Thoracic aorta (tissue), 2 donors: ENCODE measurements around the gene TULP1. TPM values are rescaled to one million over a fixed set of nuclear protein-coding genes. Genes with fewer than 3 reads are reported as not detected.
A peak's percentile ranks its signal among the peaks of the same experiment; 100 is the strongest.

Experiments
- ATAC-seq: fragments of 150-250 bp; one replicate; pipeline ENCODE4 v1.8.0; 2017; ENCODE audit warnings: low read depth; ENCODE audit not compliant: insufficient number of reproducible peaks, low FRiP score
- DNase-seq: peaks from one replicate; pipeline ENCODE4 v3.0.0-alpha.2; 2020; ENCODE audit warnings: low spot score
- H3K27ac ChIP-seq, 2 donors: fragments of 200-600 bp; sonication (generic); 1 replicate in 1 of 2; 2 replicates in 1 of 2; pipeline ENCODE4 v1.5.1; 2016; ENCODE audit warnings: mild to moderate bottlenecking in 2 of 2, moderate library complexity in 2 of 2
- H3K27me3 ChIP-seq: fragments of 200-600 bp; sonication (generic); replicated peaks from 2 replicates; pipeline ENCODE4 v1.6.0; 2016; ENCODE audit warnings: mild to moderate bottlenecking; ENCODE audit not compliant: insufficient read depth
- H3K36me3 ChIP-seq: fragments of 200-600 bp; sonication (generic); one replicate; pipeline ENCODE4 v1.5.1; 2016
- H3K4me1 ChIP-seq, 2 donors: fragments of 200-600 bp; sonication (generic); 1 replicate in 1 of 2; 2 replicates in 1 of 2; pipeline versions ENCODE4 v1.5.1 to v1.6.0; 2016; ENCODE audit warnings: low read depth in 2 of 2, mild to moderate bottlenecking in 1 of 2; ENCODE audit not compliant: control insufficient read depth in 1 of 2
- H3K4me3 ChIP-seq: fragments of 200-600 bp; sonication (generic); 2 replicates; pipeline ENCODE4 v1.5.1; 2016; ENCODE audit warnings: mild to moderate bottlenecking
- H3K9me3 ChIP-seq: fragments of 200-600 bp; sonication (generic); 2 replicates; pipeline ENCODE4 v1.5.1; 2016
- CTCF ChIP-seq: fragments of 200-600 bp; sonication (generic); IDR thresholded peaks from one replicate; pipeline ENCODE4 v1.5.1; 2019; ENCODE audit warnings: antibody characterized with exemption
- total RNA-seq, 2 donors: library from RNA; depleted of rRNA; stranded (reverse); fragments of >200 nt; gene quantifications; one replicate each; pipeline versions ENCODE4 v1.1.0 to v1.2.3, GENCODE V29; 2016

Gene TULP1
- total RNA-seq, 2 donors from 2014 or later = not detected

GRCh38 chr6:35496036-35496840 is 16.5 kb downstream of the TULP1 start:
- Histone ChIP-seq H3K27ac (peak overlapping the region; percentile 98 to 99), H3K36me3 (no peaks in the 10 kb centered on the region), H3K4me1 (peaks cover 30 to 55% of the 10 kb centered on the region in 2 donors), H3K9me3 (no peaks in the 10 kb centered on the region), H3K27me3 (no peaks in the 10 kb centered on the region), H3K4me3 (peak overlapping the region; percentile 95)
- ATAC-seq (peak; percentile 13), DNase-seq (no peak)
- no peak for TF ChIP-seq CTCF

GRCh38 chr6:35495258-35496035 is 17.2 kb downstream of the TULP1 start:
- Histone ChIP-seq H3K9me3 (no peaks in the 10 kb centered on the region), H3K36me3 (no peaks in the 10 kb centered on the region), H3K4me3 (peak overlapping the region; percentile 95), H3K27ac (peak overlapping the region; percentile 98 to 99), H3K4me1 (peaks cover 38 to 63% of the 10 kb centered on the region in 2 donors), H3K27me3 (no peaks in the 10 kb centered on the region)
- no peak for DNase-seq
- TF ChIP-seq CTCF = no peak
- no peak for ATAC-seq

- no peak for DNase-seq
- H3K4me1 ChIP-seq = peaks cover 47 to 76% of the 10 kb centered on the region in 2 donors
Measured at GRCh38 chr6:35494161-35494563, 18.5 kb downstream of the TULP1 start.

GRCh38 chr6:35493307-35493983 is 19.3 kb downstream of the TULP1 start:
- Histone ChIP-seq H3K4me3 (peak overlapping the region; percentile 95), H3K9me3 (no peaks in the 10 kb centered on the region), H3K27me3 (no peaks in the 10 kb centered on the region), H3K27ac (peak overlapping the region; percentile 96 to 99), H3K36me3 (no peaks in the 10 kb centered on the region), H3K4me1 (peaks cover 51 to 79% of the 10 kb centered on the region in 2 donors)
- ATAC-seq (no peak), DNase-seq (no peak)
- TF ChIP-seq CTCF = no peak

More at GRCh38 chr6:35494161-35494563, 18.5 kb downstream of the TULP1 start:
- TF ChIP-seq CTCF = no peak
- Histone ChIP-seq H3K36me3 (no peaks in the 10 kb centered on the region), H3K27ac (peak overlapping the region; percentile 96 to 99), H3K27me3 (no peaks in the 10 kb centered on the region), H3K4me3 (peak overlapping the region; percentile 95), H3K9me3 (no peaks in the 10 kb centered on the region)
- no peak for ATAC-seq

GRCh38 chr6:35492974-35493284 is 19.8 kb downstream of the TULP1 start:
- no peak for DNase-seq
- Histone ChIP-seq H3K4me1 (peaks cover 55 to 79% of the 10 kb centered on the region in 2 donors), H3K4me3 (no peak overlapping the region), H3K36me3 (no peaks in the 10 kb centered on the region), H3K27ac (peak overlapping the region; percentile 96 to 99), H3K27me3 (no peaks in the 10 kb centered on the region), H3K9me3 (no peaks in the 10 kb centered on the region)
- no peak for ATAC-seq
- TF ChIP-seq CTCF = no peak
